Stimulated activated CD4-positive, alpha-beta T cell treated with anti-CD3 and anti-CD28 coated beads, Interleukin-4, amount 100 ng/mL, for 48 hours (primary cell): Measurements from ENCODE around the gene GNAI3.

ENCODE experiments used
- DNase-seq, 2 donors: peaks; one replicate each; pipeline ENCODE4 v3.0.0-alpha.2; 2020; ENCODE audit warnings: low read depth in 2 of 2

GNAI3 gene

GRCh38 chr1:109548321-109549267, at the start of gene GNAI3:
Gene GNAI3, plus strand, starts transcription at chr1:109548615. Its CDS starts 106 bp downstream, at chr1:109548721.
- DNase-seq = peak; percentile 88 to 94

- no peak for DNase-seq
These were observed 49.3 kb upstream of the GNAI3 start for GRCh38 chr1:109499081-109499480.

DNA sequence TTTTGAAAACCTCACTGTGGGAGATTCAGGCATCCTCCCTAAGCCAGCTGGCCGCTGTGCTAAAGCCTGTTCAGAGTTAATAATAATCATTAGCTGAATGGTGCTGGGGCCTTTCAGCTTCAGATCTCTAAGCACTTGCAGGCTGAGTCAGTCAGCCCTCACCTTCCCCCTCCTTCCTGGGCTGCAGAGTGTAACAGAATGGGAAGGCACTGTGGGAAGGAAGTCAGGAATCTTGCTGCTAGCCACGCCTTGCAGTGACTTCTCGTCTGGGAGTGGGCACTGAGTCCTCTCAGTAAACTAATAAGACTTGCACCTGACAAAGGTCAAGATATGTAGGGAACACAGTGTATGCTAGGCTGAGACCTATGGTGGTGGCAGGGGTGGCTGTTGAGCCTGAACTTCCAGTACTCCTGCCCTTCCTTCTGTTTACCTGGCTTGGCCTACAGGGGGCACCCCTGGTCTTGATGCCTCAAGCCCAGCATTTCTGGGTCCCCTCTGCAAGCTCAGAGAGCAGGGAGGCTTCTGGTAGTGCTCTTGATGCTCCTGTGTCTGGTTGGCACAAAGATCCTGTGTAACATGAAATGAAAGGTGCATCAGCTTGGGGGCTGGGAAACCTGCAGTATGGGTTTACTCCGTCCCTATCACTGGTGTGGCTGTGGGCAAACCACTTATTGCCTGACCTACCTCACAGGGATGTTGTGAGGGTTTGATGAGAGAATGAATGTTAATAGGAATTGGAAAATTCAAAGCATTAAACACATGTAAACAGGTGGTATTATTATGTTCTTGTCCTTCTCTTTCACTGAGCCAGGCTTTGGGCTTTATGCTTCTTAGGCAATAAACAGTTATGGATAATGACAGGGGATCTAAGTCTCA, 48.5 kb upstream of the GNAI3 start:
- peak in 1 of 2 donors; percentile 57 for DNase-seq

- no peak for DNase-seq
These were observed 47.5 kb upstream of the GNAI3 start for GRCh38 chr1:109500941-109501381.

GRCh38 chr1:109501644-109502363, 46.6 kb upstream of the GNAI3 start:
- no peak for DNase-seq

DNA sequence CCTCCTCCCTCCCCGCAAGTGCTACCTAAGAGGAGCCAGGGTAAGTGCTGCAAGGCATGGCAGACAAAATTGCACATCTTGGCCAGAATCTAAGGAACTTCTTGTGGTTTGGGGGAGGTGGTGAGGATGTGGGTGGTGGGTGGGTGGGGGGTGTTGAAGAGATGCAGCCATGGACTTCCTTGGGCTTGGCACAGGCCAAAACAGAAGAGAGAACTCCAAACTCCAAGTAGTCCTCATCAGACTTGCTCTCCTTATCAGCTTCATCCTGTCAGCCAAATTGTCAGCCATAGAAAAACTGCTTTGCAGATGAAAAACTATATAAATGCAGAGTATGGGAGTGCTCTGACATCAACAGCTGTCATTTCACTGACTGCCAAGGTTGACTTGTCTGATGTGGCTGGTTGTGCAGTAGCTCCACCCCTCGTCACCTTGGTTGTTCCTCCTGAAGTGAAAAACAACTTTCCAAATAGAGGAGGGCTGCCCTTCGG, 46.0 kb upstream of the GNAI3 start:
- DNase-seq = no peak

- no peak for DNase-seq
These were observed 44.5 kb upstream of the GNAI3 start for GRCh38 chr1:109503935-109504334.

DNA sequence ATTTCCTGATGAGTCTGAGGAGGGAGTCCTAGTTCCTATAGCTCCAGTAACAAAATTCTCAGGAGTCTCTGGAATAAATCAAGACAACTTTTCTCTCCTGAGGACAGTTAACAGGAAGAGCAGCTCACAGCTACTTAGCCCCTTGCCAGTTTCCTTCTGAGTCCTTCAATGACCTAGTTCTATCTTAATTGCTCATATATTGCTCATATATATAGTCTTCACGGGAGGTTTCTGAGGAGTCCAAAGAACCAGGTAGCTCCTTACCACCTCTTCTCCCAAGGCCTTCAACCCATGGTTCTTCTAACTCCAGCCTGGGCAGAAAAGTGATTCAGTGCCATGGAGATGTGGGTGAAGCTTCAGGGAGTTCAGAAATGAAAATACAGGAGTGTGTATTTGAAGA, 43.4 kb upstream of the GNAI3 start:
- DNase-seq = no peak

DNA sequence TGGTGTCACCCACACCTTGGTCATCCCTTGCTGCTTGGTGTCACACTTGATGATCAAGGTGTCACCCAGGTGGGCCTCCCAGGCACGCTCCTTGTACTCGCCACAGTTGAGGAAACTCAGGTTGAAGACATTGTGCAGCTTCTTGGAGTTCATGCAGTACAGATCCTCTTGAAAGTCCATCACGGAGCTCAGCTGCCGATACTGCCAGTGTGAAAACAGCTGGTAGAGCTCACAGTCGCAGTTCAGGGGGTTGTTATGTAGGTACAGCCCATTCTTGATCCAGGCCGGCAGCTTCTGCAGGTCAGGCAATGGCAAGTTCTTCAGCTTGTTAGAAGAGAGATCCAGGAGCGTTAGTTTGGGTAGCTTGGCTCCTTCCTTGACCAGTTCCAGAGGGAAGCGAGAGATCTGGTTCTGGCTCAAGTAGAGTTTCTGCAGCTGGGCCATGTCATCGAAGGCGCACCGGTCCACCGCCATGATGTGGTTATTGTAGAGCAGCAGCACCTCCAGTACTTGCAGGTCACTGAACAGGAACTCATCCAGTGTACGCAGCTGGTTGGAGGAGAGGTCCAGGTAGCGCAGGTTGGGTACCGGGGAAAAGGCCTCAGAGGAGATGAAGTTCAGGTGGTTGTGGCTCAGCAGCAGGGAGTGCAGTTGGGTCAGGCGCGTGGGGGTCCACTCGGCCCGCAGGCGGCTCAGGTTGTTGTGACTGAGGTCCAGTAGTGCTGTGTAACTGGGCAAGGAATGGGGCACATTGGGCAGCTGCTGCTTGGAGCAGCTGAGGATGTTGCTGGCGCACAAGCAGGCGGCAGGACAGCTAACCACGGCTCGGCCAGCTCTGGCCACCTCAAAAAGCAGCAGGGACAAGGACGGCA, 40.2 kb upstream of the GNAI3 start:
- no peak for DNase-seq

- no peak for DNase-seq
These were observed 39.6 kb upstream of the GNAI3 start for GRCh38 chr1:109508873-109509175.

GRCh38 chr1:109509176-109510134, 39.0 kb upstream of the GNAI3 start, which contains the start of gene AMIGO1:
Gene AMIGO1, minus strand, starts transcription at chr1:109509727. Its CDS starts 815 bp downstream, at chr1:109508912.
- DNase-seq = peak; percentile 45 to 63

GRCh38 chr1:109513110-109513710, 35.2 kb upstream of the GNAI3 start:
- DNase-seq = no peak

DNA sequence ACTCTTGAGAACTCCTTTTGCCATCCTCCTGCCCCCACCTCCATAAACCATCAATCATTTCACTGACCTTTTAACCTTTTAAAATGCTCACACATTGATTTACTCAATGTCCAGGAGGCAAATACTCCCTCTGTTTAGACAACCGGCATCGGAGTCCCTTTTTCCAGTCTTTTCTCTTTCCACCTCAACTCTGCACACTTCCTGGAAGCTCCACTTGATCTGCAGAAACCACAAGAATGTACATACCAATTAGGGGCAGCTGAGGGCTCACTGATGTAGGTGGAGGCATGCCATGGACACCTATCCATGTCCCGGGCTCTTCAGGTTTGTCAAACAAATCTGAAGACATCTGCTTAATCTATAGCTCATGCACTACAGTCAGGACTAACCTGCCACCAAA, 33.6 kb upstream of the GNAI3 start:
- no peak for DNase-seq

- no peak for DNase-seq
These were observed 31.5 kb upstream of the GNAI3 start for GRCh38 chr1:109516872-109517271.

GRCh38 chr1:109517337-109517736, 31.1 kb upstream of the GNAI3 start:
- no peak for DNase-seq

DNA sequence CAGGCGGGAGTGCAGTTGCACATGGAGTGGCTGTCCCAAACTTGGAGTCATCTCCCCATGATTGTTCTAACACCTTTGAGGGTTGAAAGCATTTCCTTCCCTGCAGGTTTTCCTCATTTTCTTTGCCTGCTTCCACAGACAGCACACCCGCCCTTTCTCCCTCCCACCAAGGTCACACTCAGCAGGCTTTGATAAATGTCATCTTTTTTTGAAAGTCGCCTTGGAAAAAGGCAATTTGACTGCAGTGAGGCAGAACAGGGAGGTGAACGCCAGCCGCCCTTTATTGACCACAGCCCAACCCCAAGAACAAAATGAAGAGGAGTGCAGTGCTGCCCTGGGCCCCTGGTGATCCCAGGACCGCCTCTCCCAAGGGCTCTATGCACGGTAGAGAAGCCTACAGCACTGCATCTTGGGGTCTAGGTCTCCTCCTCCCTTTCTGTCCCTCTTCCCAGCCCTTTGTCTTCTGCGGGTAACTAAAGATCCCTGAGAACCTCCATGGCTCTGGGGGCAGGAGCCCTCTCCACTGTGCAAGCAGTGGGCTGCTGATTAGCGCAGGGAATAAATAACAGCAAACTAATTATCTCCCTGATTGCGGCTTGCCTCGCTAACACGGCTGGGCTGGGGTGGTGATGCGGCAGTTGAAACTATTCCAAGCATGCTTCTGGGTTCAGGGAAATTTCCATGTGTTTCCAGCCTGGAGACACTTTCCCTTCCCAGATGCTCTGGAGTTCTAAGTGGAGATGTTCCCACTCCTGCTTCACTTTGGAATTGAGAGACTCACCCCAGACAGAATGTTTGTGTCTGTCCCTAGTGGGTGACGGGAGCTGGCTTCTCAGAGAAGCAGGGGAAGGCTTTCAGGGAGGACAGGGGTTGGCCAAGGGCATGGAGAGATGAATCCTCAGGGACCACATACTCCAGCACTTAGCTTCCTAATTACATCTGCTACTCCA, 27.1 kb upstream of the GNAI3 start:
- DNase-seq = no peak

DNA sequence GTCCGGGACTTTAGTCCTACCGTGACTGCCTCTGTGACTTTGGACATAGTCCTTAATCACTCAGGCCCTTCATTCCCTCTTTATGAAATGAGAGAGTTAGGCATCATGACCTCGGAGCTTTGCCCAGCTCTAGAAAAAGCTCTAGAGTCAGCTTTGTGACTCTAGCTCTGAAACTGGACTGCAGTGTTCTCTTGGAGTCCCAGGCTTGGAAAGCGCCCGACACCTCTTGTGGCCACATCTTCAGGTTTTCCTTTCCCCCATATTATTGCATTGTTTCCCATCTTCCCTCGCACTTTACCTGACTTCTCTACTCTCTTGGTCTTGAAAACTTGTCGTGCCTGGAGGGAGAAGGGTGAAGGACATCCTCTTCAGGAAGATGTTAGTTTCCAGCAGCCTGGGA, 26.4 kb upstream of the GNAI3 start:
- no peak for DNase-seq

DNA sequence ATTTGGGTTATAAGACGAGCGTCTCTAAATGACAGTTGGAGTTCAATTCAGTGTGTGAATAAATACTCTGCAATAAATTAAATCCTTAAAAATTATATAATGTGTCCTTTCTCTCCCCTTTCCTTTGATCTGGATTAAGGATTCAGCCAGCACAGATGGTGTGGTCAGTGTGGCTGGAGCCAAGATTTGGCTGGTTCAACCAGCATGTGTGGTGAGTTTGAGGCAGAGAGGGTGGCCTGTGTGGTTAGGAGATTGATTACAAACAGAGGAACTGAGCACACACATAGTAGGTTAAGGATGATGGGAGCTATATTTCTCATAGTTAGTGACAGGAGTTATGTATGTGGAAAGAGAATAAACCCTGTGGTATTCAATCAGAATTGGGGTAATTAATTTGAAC, 24.7 kb upstream of the GNAI3 start:
- DNase-seq = no peak
